ENCODE measurements around the gene NDUFB11. TPM values are rescaled to one million over a fixed set of nuclear protein-coding genes. Genes with fewer than 3 reads are reported as not detected.

Gene NDUFB11
- total and polyA plus RNA-seq, 9 of the 15 experiments (the other 6 are each of a cell fraction or from before 2014, with no cell fraction given), result 20.9 to 269 (median 86.8) TPM

- TF ChIP-seq CHD7 (IDR thresholded peaks at IDR 0.05; ENCODE audit: low read depth, low read length) (no peak), HDAC8 (tag; IDR thresholded peaks at IDR 0.05) (no peak), ZNF785 (CRISPR knock-in tag; IDR thresholded peaks at IDR 0.05) (no peak), CSDE1 (IDR thresholded peaks at IDR 0.05) (no peak)
These were observed 15.2 kb downstream of the NDUFB11 start (continued) for GRCh38 chrX:47129157-47129898.
